Rectal smooth muscle tissue (tissue), 1 donor: Measurements from ENCODE around the gene RRP9.
"Not testable (repeated sequence)": the region's sequence is repeated elsewhere in the genome, so short reads cannot be mapped to it uniquely, and the experiment has no call there.

Experiments used
- H3K27ac ChIP-seq: one replicate; pipeline ENCODE4 v1.7.0; 2013; ENCODE audit warnings: low read depth, low read length, inconsistent platforms
- H3K27me3 ChIP-seq: one replicate; pipeline ENCODE4 v1.7.0; 2013; ENCODE audit warnings: low read length; ENCODE audit not compliant: control insufficient read depth, insufficient read depth
- H3K36me3 ChIP-seq: one replicate; pipeline ENCODE4 v1.7.0; 2013; ENCODE audit warnings: low read length; ENCODE audit not compliant: control insufficient read depth, insufficient read depth
- H3K4me1 ChIP-seq: one replicate; pipeline ENCODE4 v1.7.0; 2013; ENCODE audit warnings: low read length; ENCODE audit not compliant: control insufficient read depth, insufficient read depth
- H3K4me3 ChIP-seq: one replicate; pipeline ENCODE4 v1.7.0; 2013; ENCODE audit warnings: low read length
- H3K9ac ChIP-seq: one replicate; pipeline ENCODE4 v1.7.0; 2013; ENCODE audit warnings: low read length

RRP9 gene

DNA sequence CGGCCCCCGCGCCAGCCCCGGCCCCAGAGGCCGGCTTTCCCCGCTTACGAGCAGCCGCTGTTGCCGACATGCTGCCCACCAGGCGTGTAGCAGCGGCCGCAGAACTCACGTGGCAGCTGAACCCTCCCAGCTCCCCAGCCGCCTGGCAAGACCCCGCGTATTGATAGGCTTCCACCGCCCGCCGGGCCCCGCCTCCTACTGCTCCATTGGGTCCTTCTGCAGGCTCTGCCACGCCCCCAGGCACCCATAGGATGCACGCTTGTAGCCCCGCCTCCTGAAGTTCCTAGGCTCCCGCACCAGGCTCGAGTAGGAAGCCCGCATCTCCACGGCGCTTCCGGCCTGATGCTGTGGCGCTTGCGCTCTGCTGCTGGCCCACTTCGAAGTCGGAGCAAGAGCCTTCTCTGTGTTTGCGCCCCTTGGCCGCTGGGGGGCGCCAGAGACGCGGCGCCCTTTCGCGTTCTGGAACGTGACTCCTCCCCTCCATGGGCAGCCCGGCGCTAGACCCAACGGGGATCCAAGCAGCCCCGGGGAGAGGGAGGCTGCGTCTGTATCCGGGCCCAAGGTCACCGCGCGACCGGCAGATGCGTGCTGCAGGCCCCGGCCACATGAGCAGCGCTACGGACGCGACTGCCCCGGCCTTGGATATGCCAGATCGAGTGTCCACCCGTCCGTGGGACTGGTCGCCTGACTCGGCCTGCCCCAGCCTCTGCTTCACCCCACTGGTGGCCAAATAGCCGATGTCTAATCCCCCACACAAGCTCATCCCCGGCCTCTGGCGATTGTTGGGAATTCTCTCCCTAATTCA lies at the start of gene RRP9, which contains the start of gene PARP3:
Gene RRP9, minus strand, starts transcription at position 107 of the 805 bp plus-strand sequence. Its CDS starts 37 bp downstream, at position 70.
Gene PARP3, plus strand, starts transcription at position 566 of the 805 bp plus-strand sequence. CDS start 993 bp downstream, outside the sequence.
- peak within 1 kb of the TSS; percentile 94 for H3K27ac ChIP-seq
- H3K4me3 ChIP-seq, result peak within 1 kb of the TSS; percentile 74
- H3K36me3 ChIP-seq, result peaks cover 8% of the 10 kb centered on the region
- H3K4me1 ChIP-seq, result peaks cover 15% of the 10 kb centered on the region
- H3K27me3 ChIP-seq, result no peaks in the 10 kb centered on the region
- peak within 1 kb of the TSS; percentile 97 for H3K9ac ChIP-seq

DNA sequence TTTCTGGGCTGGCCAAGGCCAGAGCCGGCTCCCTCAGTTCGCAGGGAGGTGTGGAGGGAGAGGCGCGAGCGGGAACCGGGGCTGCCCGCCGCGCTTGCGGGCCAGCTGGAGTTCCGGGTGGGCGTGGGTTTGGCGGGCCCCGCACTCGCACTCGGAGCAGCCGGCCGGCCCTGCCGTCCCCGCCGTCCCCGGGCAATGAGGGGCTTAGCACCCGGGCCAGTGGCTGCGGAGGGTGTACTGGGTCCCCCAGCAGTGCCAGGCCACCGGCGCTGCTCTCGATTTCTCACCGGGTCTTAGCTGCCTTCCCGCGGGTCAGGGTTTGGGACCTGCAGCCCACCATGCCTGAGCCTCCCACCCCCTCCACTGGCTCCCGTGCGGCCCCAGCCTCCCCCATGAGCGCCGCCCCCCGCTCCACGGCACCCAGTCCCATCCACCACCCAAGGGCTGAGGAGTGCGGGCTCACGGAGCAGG lies 48.8 kb upstream of the RRP9 start:
- H3K4me1 ChIP-seq, H3K27me3 ChIP-seq, H3K4me3 ChIP-seq, H3K27ac ChIP-seq, H3K9ac ChIP-seq: not testable (repeated sequence)
- peaks cover 18% of the 10 kb centered on the region for H3K36me3 ChIP-seq

DNA sequence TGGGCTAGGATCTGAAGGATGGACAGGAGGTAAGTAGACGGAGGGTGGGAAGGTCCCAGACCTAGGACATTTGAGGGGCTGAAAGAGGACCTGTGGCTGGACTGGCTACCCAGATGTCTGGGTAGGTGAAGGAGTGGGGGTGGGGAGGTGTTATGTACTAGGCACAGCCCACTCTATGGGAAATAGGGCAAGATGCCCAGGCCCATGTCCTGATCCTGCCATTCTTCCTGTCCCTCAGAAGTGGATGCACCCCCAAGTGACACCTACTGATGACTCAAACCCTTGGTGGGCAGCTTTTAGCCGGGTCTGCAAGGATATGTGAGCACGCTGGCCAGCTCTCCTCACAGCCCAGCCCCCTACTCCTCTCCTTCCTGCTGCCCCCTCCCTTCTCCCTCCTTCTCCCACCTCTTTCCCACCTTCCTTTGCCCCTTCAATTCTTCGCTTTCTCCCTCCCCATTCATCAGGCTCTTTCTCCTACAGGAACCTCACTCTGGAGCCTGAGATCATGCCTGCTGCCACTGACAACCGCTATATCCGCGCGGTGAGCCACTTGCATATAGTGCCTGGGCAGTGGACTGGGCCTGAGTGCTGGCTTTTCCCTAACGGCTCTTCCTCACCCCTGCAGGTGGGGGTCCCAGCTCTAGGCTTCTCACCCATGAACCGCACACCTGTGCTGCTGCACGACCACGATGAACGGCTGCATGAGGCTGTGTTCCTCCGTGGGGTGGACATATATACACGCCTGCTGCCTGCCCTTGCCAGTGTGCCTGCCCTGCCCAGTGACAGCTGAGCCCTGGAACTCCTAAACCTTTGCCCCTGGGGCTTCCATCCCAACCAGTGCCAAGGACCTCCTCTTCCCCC lies 46.8 kb upstream of the RRP9 start:
- H3K4me3 ChIP-seq, result no peak overlapping the region
- peaks cover 5% of the 10 kb centered on the region for H3K4me1 ChIP-seq
- H3K9ac ChIP-seq, result no peak overlapping the region
- no peaks in the 10 kb centered on the region for H3K27me3 ChIP-seq
- peaks cover 10% of the 10 kb centered on the region for H3K36me3 ChIP-seq
- H3K27ac ChIP-seq, result no peak overlapping the region

DNA sequence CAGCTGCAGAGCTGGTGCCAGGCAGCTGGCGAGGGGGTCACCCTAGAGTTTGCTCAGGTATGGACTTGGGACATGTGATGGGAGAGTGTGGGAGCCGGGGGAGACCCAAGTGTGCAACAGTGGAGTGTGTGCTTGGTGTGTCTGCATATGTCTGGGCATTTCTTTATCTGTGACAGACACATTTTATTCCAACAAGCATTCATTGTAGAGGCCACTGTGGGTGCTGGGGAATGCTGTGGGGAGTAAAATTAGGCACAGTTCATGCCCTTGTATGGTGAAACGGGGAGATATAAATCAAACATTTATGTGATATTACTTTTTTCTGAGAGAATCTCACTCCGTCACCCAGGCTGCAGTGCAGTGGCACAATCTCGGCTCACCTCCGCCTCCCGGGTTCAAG lies 45.9 kb upstream of the RRP9 start:
- no peak overlapping the region for H3K9ac ChIP-seq
- H3K4me1 ChIP-seq, result peaks cover 6% of the 10 kb centered on the region
- H3K4me3 ChIP-seq, result no peak overlapping the region
- no peak overlapping the region for H3K27ac ChIP-seq
- H3K36me3 ChIP-seq, result peaks cover 6% of the 10 kb centered on the region
- H3K27me3 ChIP-seq, result no peaks in the 10 kb centered on the region

GRCh38 chr3:51986010-51986947 lies 44.6 kb upstream of the RRP9 start:
- Histone ChIP-seq H3K4me1 (peaks cover 10% of the 10 kb centered on the region), H3K36me3 (peaks cover under 1% of the 10 kb centered on the region), H3K4me3 (no peak overlapping the region), H3K27ac (no peak overlapping the region), H3K9ac (no peak overlapping the region), H3K27me3 (no peaks in the 10 kb centered on the region)

GRCh38 chr3:51985063-51985462 lies 43.4 kb upstream of the RRP9 start:
- no peak overlapping the region for H3K4me3 ChIP-seq
- H3K27me3 ChIP-seq, result no peaks in the 10 kb centered on the region
- H3K36me3 ChIP-seq, result no peaks in the 10 kb centered on the region
- no peak overlapping the region for H3K9ac ChIP-seq
- H3K27ac ChIP-seq, result no peak overlapping the region
- peaks cover 10% of the 10 kb centered on the region for H3K4me1 ChIP-seq

GRCh38 chr3:51984269-51984647 lies 42.6 kb upstream of the RRP9 start:
- Histone ChIP-seq H3K27me3 (no peaks in the 10 kb centered on the region), H3K4me1 (peaks cover 10% of the 10 kb centered on the region), H3K4me3 (peak overlapping the region; percentile 60), H3K36me3 (no peaks in the 10 kb centered on the region), H3K27ac (no peak overlapping the region), H3K9ac (no peak overlapping the region)

DNA sequence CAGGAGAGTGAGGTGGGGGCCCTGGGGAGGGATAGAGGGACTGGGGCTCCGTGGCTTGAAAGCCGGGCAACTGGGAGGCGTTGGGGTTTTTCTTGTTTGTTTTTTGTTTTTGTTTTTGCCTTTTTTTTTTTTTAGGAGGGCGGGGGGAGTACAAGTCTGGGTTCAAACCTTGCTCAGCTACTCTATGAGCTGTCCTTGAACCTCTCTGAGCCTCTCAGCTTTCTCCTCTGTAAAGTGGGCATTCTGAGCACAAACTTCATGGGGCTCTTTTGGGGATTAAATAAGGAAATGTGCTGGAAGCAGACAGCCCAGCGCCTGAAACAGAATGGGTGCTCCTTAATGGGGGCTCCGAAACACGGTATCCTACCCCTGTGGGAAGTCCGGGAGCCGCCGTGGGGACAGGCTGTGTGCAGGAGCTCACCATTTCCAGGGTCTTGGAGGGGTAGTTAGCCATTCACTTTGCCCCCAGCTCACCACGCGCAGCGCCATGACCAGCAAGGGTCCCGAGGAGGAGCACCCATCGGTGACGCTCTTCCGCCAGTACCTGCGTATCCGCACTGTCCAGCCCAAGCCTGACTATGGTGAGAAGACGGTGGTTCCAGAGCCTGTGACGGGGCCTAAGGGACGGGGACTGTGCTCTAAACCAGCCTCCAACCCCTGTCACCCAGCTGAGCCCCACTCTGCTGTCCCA lies 42.0 kb upstream of the RRP9 start:
- Histone ChIP-seq H3K4me1 (peaks cover 10% of the 10 kb centered on the region), H3K27ac (peak overlapping the region; percentile 94), H3K27me3 (no peaks in the 10 kb centered on the region), H3K9ac (peak overlapping the region; percentile 77), H3K4me3 (peak overlapping the region; percentile 60), H3K36me3 (no peaks in the 10 kb centered on the region)

GRCh38 chr3:51982838-51983577 lies 41.3 kb upstream of the RRP9 start, which contains the start of gene ACY1:
TSS of gene ACY1 (plus strand) at chr3:51983535. CDS start at chr3:51984065, 530 bp downstream.
- no peaks in the 10 kb centered on the region for H3K36me3 ChIP-seq
- peaks cover 10% of the 10 kb centered on the region for H3K4me1 ChIP-seq
- H3K9ac ChIP-seq, result peak within 1 kb of the TSS; percentile 77
- peak within 1 kb of the TSS; percentile 60 for H3K4me3 ChIP-seq
- H3K27me3 ChIP-seq, result no peaks in the 10 kb centered on the region
- H3K27ac ChIP-seq, result peak within 1 kb of the TSS; percentile 94

GRCh38 chr3:51982352-51982837 lies 40.7 kb upstream of the RRP9 start:
- H3K4me1 ChIP-seq, result peaks cover 10% of the 10 kb centered on the region
- H3K9ac ChIP-seq, result peak overlapping the region; percentile 77
- H3K36me3 ChIP-seq, result no peaks in the 10 kb centered on the region

More at GRCh38 chr3:51982352-51982837, 40.7 kb upstream of the RRP9 start:
- peak overlapping the region; percentile 60 for H3K4me3 ChIP-seq
- no peaks in the 10 kb centered on the region for H3K27me3 ChIP-seq
- H3K27ac ChIP-seq, result peak overlapping the region; percentile 94
